Fibroblast of lung (primary cell): ENCODE results near the gene DMAC2L. TPM values are rescaled to one million over a fixed set of nuclear protein-coding genes. Genes with fewer than 3 reads are reported as not detected.

Source experiments
- DNase-seq, 2 donors: peaks; one replicate each; pipeline versions ENCODE4 v3.0.0 to v3.0.0-alpha.2; 2010; ENCODE audit warnings: low read depth in 2 of 2
- H2AFZ ChIP-seq: 2 replicates; pipeline ENCODE4 v1.5.1; 2012; ENCODE audit warnings: low read length, control low read depth, inconsistent platforms
- H3K27ac ChIP-seq: 2 replicates; pipeline ENCODE4 v1.5.1; 2011; ENCODE audit warnings: low read length, control low read depth; ENCODE audit not compliant: insufficient read depth
- H3K27me3 ChIP-seq: 2 replicates; pipeline ENCODE4 v1.5.1; 2011; ENCODE audit warnings: mild to moderate bottlenecking, low read length; ENCODE audit not compliant: control insufficient read depth, insufficient read depth
- H3K36me3 ChIP-seq: 2 replicates; pipeline ENCODE4 v1.5.1; 2011; ENCODE audit warnings: low read length; ENCODE audit not compliant: control insufficient read depth, insufficient read depth
- H3K4me1 ChIP-seq: 2 replicates; pipeline ENCODE4 v1.5.1; 2011; ENCODE audit warnings: low read length; ENCODE audit not compliant: control insufficient read depth, insufficient read depth; ENCODE audit errors: extremely low read depth
- H3K4me2 ChIP-seq: 2 replicates; pipeline ENCODE4 v1.5.1; 2011; ENCODE audit warnings: low read length, control low read depth; ENCODE audit not compliant: insufficient read depth; ENCODE audit errors: extremely low read depth
- H3K4me3 ChIP-seq, 4 experiments: fragments of 200-600 bp in 1 of 4; sonication (generic) in 1 of 4; replicated peaks in 1 of 4; 2 replicates each; pipeline ENCODE4 v1.5.1; 2011 to 2016; ENCODE audit warnings: low read length in 4 of 4, low read depth in 3 of 4, mild to moderate bottlenecking in 3 of 4, control low read depth in 2 of 4, inconsistent platforms in 1 of 4, mixed read lengths in 1 of 4; ENCODE audit not compliant: insufficient read depth in 1 of 4; ENCODE audit errors: control extremely low read depth in 1 of 4
- H3K79me2 ChIP-seq: 2 replicates; pipeline ENCODE4 v1.5.1; 2012; ENCODE audit warnings: mild to moderate bottlenecking, low read length, inconsistent platforms; ENCODE audit not compliant: control insufficient read depth, insufficient read depth
- H3K9ac ChIP-seq: 2 replicates; pipeline ENCODE4 v1.5.1; 2011; ENCODE audit warnings: mild to moderate bottlenecking, low read length, control low read depth; ENCODE audit not compliant: insufficient read depth
- H3K9me3 ChIP-seq: 2 replicates; pipeline ENCODE4 v1.5.1; 2012; ENCODE audit warnings: low read depth, low read length; ENCODE audit not compliant: control insufficient read depth, insufficient read depth
- H4K20me1 ChIP-seq: 2 replicates; pipeline ENCODE4 v1.5.1; 2011; ENCODE audit warnings: low read length; ENCODE audit not compliant: control insufficient read depth, insufficient read depth; ENCODE audit errors: extremely low read depth
- CTCF ChIP-seq, 2 donors: IDR thresholded peaks in 1 of 2; conservative IDR thresholded peaks in 1 of 2; 1 replicate in 1 of 2; 2 replicates in 1 of 2; pipeline ENCODE4 v1.5.1; 2011 to 2012; ENCODE audit warnings: low read length in 2 of 2, control low read depth in 1 of 2, inconsistent platforms in 1 of 2, low read depth in 1 of 2, mild to moderate bottlenecking in 1 of 2
- EZH2 ChIP-seq: IDR thresholded peaks from 2 replicates; pipeline ENCODE4 v1.5.1; 2012; ENCODE audit warnings: low read length, control low read depth, mild to moderate bottlenecking; ENCODE audit errors: missing control alignments
- polyA plus RNA-seq, 2 donors: library from polyadenylated mRNA; depleted of rRNA in 1 of 2; stranded (reverse) in 1 of 2; unstranded in 1 of 2; fragments of >200 nt; gene quantifications; 2 replicates each; pipeline ENCODE4 v1.2.1, GENCODE V29; 2011 to 2012; ENCODE audit warnings: missing spikeins in 1 of 2
- total RNA-seq: library from RNA; depleted of rRNA; stranded (reverse); fragments of >200 nt; gene quantifications from 2 replicates; pipeline ENCODE4 v1.2.1, GENCODE V29; 2014

Gene DMAC2L
- total and polyA plus RNA-seq, 2 donors (not counting 1 experiment from before 2014, with no cell fraction given) = 4.8 to 17.6 TPM

GRCh38 chr14:50344116-50344775, 32.1 kb downstream of the DMAC2L start:
- Histone ChIP-seq H4K20me1 (no peaks in the 10 kb centered on the region), H3K4me2 (no peak overlapping the region), H3K27me3 (no peaks in the 10 kb centered on the region), H3K9ac (no peak overlapping the region), H2AFZ (no peak overlapping the region), H3K9me3 (no peaks in the 10 kb centered on the region), H3K79me2 (no peaks in the 10 kb centered on the region), H3K36me3 (no peaks in the 10 kb centered on the region), H3K4me3 (no peak overlapping the region), H3K27ac (no peak overlapping the region), H3K4me1 (peaks cover 22% of the 10 kb centered on the region)
- TF ChIP-seq CTCF (conservative IDR thresholded peaks at IDR 0.05 in 1 of 2, IDR thresholded peaks at IDR 0.05 in 1 of 2; ENCODE audit: low read depth in 1 of 2, low read length in 2 of 2) = no peak
- no peak for TF ChIP-seq EZH2
- peak in 1 of 2 donors; percentile 59 for DNase-seq

GRCh38 chr14:50344876-50345563, 32.9 kb downstream of the DMAC2L start:
- H3K27ac ChIP-seq = no peak overlapping the region

More at GRCh38 chr14:50344876-50345563, 32.9 kb downstream of the DMAC2L start:
- Histone ChIP-seq H3K9me3 (no peaks in the 10 kb centered on the region), H3K27me3 (no peaks in the 10 kb centered on the region), H4K20me1 (no peaks in the 10 kb centered on the region), H2AFZ (no peak overlapping the region), H3K79me2 (no peaks in the 10 kb centered on the region), H3K4me3 (no peak overlapping the region), H3K4me2 (peak overlapping the region; percentile 16), H3K9ac (no peak overlapping the region), H3K36me3 (no peaks in the 10 kb centered on the region), H3K4me1 (peaks cover 22% of the 10 kb centered on the region)
- DNase-seq = peak in 1 of 2 donors; percentile 42
- TF ChIP-seq CTCF (conservative IDR thresholded peaks at IDR 0.05 in 1 of 2, IDR thresholded peaks at IDR 0.05 in 1 of 2; ENCODE audit: low read depth in 1 of 2, low read length in 2 of 2) = no peak
- no peak for TF ChIP-seq EZH2
